Mammary epithelial cell (primary cell): Measurements from ENCODE around the gene PAFAH2.

ENCODE experiments used
- EZH2 ChIP-seq: IDR thresholded peaks from 2 replicates; pipeline ENCODE4 v1.6.1; 2012; ENCODE audit warnings: low read length, inconsistent platforms, borderline replicate concordance
- TF ChIP-seq, protein P1 (sequence below), 2 donors: IDR thresholded peaks in 1 of 2; conservative IDR thresholded peaks in 1 of 2; 2 replicates each; pipeline ENCODE4 v1.5.1; 2011 to 2012; ENCODE audit warnings: inconsistent platforms in 2 of 2, low read length in 2 of 2, mild to moderate bottlenecking in 2 of 2, control low read depth in 1 of 2, low read depth in 1 of 2; ENCODE audit not compliant: insufficient read depth in 1 of 2; ENCODE audit errors: extremely low read depth in 1 of 2

DNA sequence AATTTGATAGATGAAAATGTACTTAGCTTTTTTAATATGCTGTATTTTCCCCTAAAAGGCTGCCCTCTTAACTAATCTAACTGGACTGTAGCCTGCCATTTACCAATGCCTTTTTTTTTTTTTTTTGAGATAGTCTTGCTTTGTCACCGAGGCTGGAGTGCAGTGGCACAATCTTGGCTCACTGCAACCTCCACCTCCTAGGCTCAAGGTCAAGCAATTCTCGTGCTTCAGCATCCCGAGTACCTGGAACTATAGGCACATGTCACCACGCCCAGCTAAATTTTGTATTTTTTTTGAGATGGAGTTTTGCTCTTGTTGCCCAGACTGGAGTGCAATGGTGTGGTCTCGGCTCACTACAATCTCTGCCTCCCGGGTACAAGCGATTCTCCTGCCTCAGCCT lies 18.7 kb downstream of the PAFAH2 start:
- TF ChIP-seq, protein P1, sequence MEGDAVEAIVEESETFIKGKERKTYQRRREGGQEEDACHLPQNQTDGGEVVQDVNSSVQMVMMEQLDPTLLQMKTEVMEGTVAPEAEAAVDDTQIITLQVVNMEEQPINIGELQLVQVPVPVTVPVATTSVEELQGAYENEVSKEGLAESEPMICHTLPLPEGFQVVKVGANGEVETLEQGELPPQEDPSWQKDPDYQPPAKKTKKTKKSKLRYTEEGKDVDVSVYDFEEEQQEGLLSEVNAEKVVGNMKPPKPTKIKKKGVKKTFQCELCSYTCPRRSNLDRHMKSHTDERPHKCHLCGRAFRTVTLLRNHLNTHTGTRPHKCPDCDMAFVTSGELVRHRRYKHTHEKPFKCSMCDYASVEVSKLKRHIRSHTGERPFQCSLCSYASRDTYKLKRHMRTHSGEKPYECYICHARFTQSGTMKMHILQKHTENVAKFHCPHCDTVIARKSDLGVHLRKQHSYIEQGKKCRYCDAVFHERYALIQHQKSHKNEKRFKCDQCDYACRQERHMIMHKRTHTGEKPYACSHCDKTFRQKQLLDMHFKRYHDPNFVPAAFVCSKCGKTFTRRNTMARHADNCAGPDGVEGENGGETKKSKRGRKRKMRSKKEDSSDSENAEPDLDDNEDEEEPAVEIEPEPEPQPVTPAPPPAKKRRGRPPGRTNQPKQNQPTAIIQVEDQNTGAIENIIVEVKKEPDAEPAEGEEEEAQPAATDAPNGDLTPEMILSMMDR (conservative IDR thresholded peaks at IDR 0.05 in 1 of 2, IDR thresholded peaks at IDR 0.05 in 1 of 2; ENCODE audit: extremely low read depth in 1 of 2, insufficient read depth in 1 of 2, low read depth in 1 of 2, low read length in 2 of 2) = no peak
- no peak for TF ChIP-seq EZH2
